Panc1 (cell line): ENCODE results near the gene FTSJ1. TPM values are rescaled to one million over a fixed set of nuclear protein-coding genes. Genes with fewer than 3 reads are reported as not detected.

Experiments used
- ATAC-seq: fragments of 200-7000 bp; cut with Tn5 transposase; 2 replicates; pipeline ENCODE4 v1.9.1; 2020; ENCODE audit warnings: mild to moderate bottlenecking, moderate library complexity
- BruUV-seq: library from RNA; stranded (reverse); fragments of 400-500 nt; replicated peaks from 2 replicates; lab custom pipeline; 2021; lab: Mats Ljungman, UMichigan
- CTCF ChIA-PET: fragments of 300-600 bp; sonication (Branson Sonifier 250); formaldehyde crosslinking; loops from one replicate; lab custom pipeline; 2022; ENCODE audit warnings: antibody characterized with exemption; lab: Charles Lee
- POLR2A ChIA-PET: fragments of 300-600 bp; sonication (Branson Sonifier 250); formaldehyde crosslinking; loops from one replicate; lab custom pipeline; 2022; ENCODE audit warnings: antibody characterized with exemption; lab: Charles Lee
- DNase-seq: peaks from one replicate; pipeline ENCODE4 v3.0.0-alpha.2; 2010; ENCODE audit warnings: low read depth, low spot score
- H3K27ac ChIP-seq: 2 replicates; pipeline ENCODE4 v1.5.1; 2011; ENCODE audit warnings: mild to moderate bottlenecking, low read length, inconsistent platforms
- H3K27me3 ChIP-seq: fragments of 200-500 bp; sonication (Bioruptor generic); 2 replicates; pipeline ENCODE4 v1.6.0; 2014; ENCODE audit warnings: low read length, inconsistent platforms; ENCODE audit not compliant: control insufficient read depth, insufficient read depth
- H3K36me3 ChIP-seq: fragments of 200-500 bp; sonication (Bioruptor generic); 2 replicates; pipeline ENCODE4 v1.5.1; 2014; ENCODE audit warnings: inconsistent platforms, mild to moderate bottlenecking, low read length, moderate library complexity; ENCODE audit not compliant: control insufficient read depth, insufficient read depth
- H3K4me1 ChIP-seq: 2 replicates; pipeline ENCODE4 v1.5.1; 2011; ENCODE audit warnings: inconsistent platforms, mild to moderate bottlenecking, low read length, moderate library complexity; ENCODE audit not compliant: control insufficient read depth, insufficient read depth
- H3K4me3 ChIP-seq, 2 experiments: 2 replicates each; pipeline ENCODE4 v1.5.1; 2011 to 2012; ENCODE audit warnings: low read depth in 2 of 2, low read length in 2 of 2, mild to moderate bottlenecking in 2 of 2, inconsistent platforms in 1 of 2, moderate library complexity in 1 of 2
- H3K9me3 ChIP-seq: fragments of 200-500 bp; sonication (Bioruptor generic); 2 replicates; pipeline ENCODE4 v1.5.1; 2014; ENCODE audit warnings: low read depth, mild to moderate bottlenecking, inconsistent platforms, low read length, moderate library complexity; ENCODE audit not compliant: control insufficient read depth, insufficient read depth
- POLR2AphosphoS5 ChIP-seq: IDR thresholded peaks from 2 replicates; pipeline ENCODE4 v1.6.1; 2012; ENCODE audit warnings: mild to moderate bottlenecking, low read depth, low read length, moderate library complexity
- SIN3A ChIP-seq: IDR thresholded peaks from 2 replicates; pipeline ENCODE4 v1.6.1; 2012; ENCODE audit warnings: low read depth, mild to moderate bottlenecking, low read length, moderate library complexity, borderline replicate concordance; ENCODE audit not compliant: insufficient read depth
- TCF7L2 ChIP-seq: IDR thresholded peaks from 2 replicates; pipeline ENCODE4 v1.6.1; 2011; ENCODE audit warnings: mild to moderate bottlenecking, low read depth, low read length, inconsistent platforms
- in situ Hi-C: cut with HindIII; loops from 2 replicates; pipeline ENCODE4 v1.10.0; 2016; ENCODE audit warnings: low sequenced_read_pairs, low pct_unique_long_range_greater_than_20kb
- intact Hi-C: fragments of 100-400 bp; cut with micrococcal nuclease; formaldehyde crosslinking; loops from one replicate; pipeline ENCODE4 v1.10.0; 2022; ENCODE audit not compliant: unreplicated experiment
- total RNA-seq: library from RNA; stranded (reverse); gene quantifications from one replicate; pipeline ENCODE4 v1.2.1, GENCODE V29; 2021; ENCODE audit not compliant: unreplicated experiment
- TF ChIP-seq, protein P1 (sequence below): fragments of 450-650 bp; IDR thresholded peaks from 2 replicates; pipeline ENCODE4 v1.5.1; 2017; ENCODE audit warnings: mild to moderate bottlenecking
- TF ChIP-seq, protein P2 (sequence below), 2 experiments: IDR thresholded peaks; 2 replicates each; pipeline ENCODE4 v1.6.1; 2011 to 2012; ENCODE audit warnings: low read depth in 2 of 2, control low read depth in 1 of 2, low read length in 1 of 2, mild to moderate bottlenecking in 1 of 2, moderate library complexity in 1 of 2; ENCODE audit not compliant: insufficient read depth in 1 of 2

Gene FTSJ1
- total RNA-seq, 1 experiment from 2014 or later = 43.1 TPM

DNA sequence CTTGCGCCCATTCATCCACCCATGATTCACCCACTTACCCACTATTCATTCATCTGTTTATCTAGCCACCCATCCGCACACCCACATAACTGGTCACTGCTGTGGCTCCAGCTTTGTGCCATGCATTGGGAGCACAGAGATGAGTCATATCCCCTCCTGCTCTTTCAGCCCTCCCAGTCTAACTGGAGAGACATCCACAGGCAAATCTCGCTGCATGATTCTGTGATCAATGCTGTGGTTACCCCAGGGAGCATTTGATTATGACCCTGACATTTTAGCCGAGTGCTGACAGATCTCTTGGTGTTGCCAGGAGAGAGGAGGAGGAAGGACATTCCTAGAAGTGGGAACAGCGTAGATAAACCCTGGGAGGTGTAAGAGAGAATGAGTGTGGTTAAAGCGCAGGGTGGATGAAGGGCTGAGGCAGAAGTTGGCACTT is 22.4 kb downstream of the FTSJ1 start:
- in situ Hi-C loops = no loop called here

DNA sequence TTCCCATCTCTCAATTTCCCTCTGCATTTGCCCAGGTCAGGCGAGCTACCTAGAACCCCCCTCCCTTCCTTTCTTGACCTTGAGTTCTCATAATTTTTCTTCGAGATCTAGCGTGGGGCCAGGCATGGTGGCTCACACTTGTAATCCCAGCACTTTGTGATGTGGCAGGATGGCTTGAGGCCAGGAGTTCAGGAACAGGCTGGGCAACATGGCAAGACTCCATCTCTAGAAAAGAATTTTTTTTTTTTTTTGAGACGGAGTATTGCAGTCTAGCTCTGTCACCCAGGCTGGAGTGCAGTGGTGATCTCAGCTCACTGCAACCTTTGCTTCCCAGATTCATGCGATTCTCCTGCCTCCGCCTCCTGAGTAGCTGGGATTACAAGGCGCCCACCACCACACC is 28.3 kb downstream of the FTSJ1 start:
- no TSS peak for BruUV-seq
- DNase-seq = no peak
- no peak overlapping the region for H3K27ac ChIP-seq
- in situ Hi-C loops = no loop called here
- ChIA-PET POLR2A (interaction anchor here (0.5 kb wide), 1 partner anchor 20 kb away, joined by 3 read pairs; no protein-coding TSS in a partner anchor), CTCF (no interaction called here)
- ATAC-seq = no peak
- TF ChIP-seq TCF7L2 = no peak
- TF ChIP-seq, protein P1, sequence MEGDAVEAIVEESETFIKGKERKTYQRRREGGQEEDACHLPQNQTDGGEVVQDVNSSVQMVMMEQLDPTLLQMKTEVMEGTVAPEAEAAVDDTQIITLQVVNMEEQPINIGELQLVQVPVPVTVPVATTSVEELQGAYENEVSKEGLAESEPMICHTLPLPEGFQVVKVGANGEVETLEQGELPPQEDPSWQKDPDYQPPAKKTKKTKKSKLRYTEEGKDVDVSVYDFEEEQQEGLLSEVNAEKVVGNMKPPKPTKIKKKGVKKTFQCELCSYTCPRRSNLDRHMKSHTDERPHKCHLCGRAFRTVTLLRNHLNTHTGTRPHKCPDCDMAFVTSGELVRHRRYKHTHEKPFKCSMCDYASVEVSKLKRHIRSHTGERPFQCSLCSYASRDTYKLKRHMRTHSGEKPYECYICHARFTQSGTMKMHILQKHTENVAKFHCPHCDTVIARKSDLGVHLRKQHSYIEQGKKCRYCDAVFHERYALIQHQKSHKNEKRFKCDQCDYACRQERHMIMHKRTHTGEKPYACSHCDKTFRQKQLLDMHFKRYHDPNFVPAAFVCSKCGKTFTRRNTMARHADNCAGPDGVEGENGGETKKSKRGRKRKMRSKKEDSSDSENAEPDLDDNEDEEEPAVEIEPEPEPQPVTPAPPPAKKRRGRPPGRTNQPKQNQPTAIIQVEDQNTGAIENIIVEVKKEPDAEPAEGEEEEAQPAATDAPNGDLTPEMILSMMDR = no peak
- TF ChIP-seq, protein P2, sequence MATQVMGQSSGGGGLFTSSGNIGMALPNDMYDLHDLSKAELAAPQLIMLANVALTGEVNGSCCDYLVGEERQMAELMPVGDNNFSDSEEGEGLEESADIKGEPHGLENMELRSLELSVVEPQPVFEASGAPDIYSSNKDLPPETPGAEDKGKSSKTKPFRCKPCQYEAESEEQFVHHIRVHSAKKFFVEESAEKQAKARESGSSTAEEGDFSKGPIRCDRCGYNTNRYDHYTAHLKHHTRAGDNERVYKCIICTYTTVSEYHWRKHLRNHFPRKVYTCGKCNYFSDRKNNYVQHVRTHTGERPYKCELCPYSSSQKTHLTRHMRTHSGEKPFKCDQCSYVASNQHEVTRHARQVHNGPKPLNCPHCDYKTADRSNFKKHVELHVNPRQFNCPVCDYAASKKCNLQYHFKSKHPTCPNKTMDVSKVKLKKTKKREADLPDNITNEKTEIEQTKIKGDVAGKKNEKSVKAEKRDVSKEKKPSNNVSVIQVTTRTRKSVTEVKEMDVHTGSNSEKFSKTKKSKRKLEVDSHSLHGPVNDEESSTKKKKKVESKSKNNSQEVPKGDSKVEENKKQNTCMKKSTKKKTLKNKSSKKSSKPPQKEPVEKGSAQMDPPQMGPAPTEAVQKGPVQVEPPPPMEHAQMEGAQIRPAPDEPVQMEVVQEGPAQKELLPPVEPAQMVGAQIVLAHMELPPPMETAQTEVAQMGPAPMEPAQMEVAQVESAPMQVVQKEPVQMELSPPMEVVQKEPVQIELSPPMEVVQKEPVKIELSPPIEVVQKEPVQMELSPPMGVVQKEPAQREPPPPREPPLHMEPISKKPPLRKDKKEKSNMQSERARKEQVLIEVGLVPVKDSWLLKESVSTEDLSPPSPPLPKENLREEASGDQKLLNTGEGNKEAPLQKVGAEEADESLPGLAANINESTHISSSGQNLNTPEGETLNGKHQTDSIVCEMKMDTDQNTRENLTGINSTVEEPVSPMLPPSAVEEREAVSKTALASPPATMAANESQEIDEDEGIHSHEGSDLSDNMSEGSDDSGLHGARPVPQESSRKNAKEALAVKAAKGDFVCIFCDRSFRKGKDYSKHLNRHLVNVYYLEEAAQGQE (IDR thresholded peaks at IDR 0.05; ENCODE audit: insufficient read depth in 1 of 2, low read depth in 2 of 2, low read length in 1 of 2) = no peak
- no peak for TF ChIP-seq SIN3A
- no peak for TF ChIP-seq POLR2AphosphoS5
- H3K4me3 ChIP-seq = no peak overlapping the region
- H3K36me3 ChIP-seq = no peaks in the 10 kb centered on the region
- intact Hi-C loops = loop anchor here (10.0 kb wide), 1 partner anchor 419 kb away; no protein-coding TSS in a partner anchor
- no peaks in the 10 kb centered on the region for H3K9me3 ChIP-seq
- H3K4me1 ChIP-seq = no peaks in the 10 kb centered on the region
- no peaks in the 10 kb centered on the region for H3K27me3 ChIP-seq

More for the DNA sequence above, 22.4 kb downstream of the FTSJ1 start:
- no peaks in the 10 kb centered on the region for H3K27me3 ChIP-seq
- POLR2A ChIA-PET = no interaction called here
- no peaks in the 10 kb centered on the region for H3K4me1 ChIP-seq
- no peak overlapping the region for H3K27ac ChIP-seq
- no peaks in the 10 kb centered on the region for H3K9me3 ChIP-seq
- peak; percentile 71 for ATAC-seq
- no TSS peak for BruUV-seq
- H3K36me3 ChIP-seq = no peaks in the 10 kb centered on the region
- H3K4me3 ChIP-seq = no peak overlapping the region
- intact Hi-C loops = no loop called here
- CTCF ChIA-PET = no interaction called here
- TF ChIP-seq, protein P1 = no peak
- no peak for TF ChIP-seq TCF7L2
- TF ChIP-seq, protein P2 (IDR thresholded peaks at IDR 0.05; ENCODE audit: insufficient read depth in 1 of 2, low read depth in 2 of 2, low read length in 1 of 2) = no peak
- no peak for TF ChIP-seq SIN3A
- TF ChIP-seq POLR2AphosphoS5 = no peak
- no peak for DNase-seq
